NCI-H748 (cell line): ENCODE measurements around the gene CRIP1.

ENCODE experiments used
- DNase-seq: peaks from one replicate; lab custom pipeline; 2025; ENCODE audit not compliant: unreplicated experiment; lab: John Stamatoyannopoulos, UW

Gene CRIP1

GRCh38 chr14:105469456-105470349 is 17.0 kb upstream of the CRIP1 start:
- DNase-seq = no peak

GRCh38 chr14:105470350-105471296 is 16.1 kb upstream of the CRIP1 start:
- DNase-seq = no peak

GRCh38 chr14:105471297-105471821 is 15.3 kb upstream of the CRIP1 start:
- DNase-seq = no peak

DNA sequence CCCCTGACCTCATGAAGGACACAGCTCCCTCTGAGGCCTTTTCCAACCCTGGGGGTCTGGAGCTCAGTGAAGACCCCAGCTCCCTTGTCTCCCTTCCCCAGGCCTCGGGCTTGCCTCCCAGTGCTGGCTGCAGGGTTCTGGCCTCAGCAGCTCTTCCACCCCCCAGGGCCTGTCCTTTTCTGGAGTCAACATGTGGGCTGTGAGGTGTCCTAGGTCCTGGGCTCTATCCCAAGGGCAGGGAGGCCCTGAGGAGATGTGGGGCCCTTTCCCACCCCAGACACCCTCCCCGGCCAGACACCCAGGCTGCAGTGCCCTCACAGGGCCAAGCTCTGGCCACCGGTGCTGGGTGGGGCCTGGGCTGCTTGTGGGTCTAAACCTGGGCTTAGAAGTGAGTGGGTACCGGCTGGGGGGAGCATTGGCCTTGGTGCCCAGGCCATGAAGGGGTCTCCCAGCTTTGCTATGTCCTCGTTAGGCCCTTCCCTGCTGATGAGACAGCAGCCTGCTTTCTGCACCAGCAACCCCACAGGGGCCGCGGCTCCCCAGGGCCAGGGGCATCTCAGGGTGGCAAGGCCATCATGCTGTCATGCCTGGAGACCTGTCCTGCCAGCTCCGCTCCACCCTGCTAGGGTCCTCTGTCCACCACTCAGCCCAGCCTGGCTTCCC is 14.7 kb upstream of the CRIP1 start:
- DNase-seq = no peak

GRCh38 chr14:105472486-105472991 is 14.1 kb upstream of the CRIP1 start:
- no peak for DNase-seq

GRCh38 chr14:105473033-105473676 is 13.5 kb upstream of the CRIP1 start:
- peak; percentile 47 for DNase-seq

GRCh38 chr14:105473677-105474482 is 12.8 kb upstream of the CRIP1 start:
- peak; percentile 97 for DNase-seq

DNA sequence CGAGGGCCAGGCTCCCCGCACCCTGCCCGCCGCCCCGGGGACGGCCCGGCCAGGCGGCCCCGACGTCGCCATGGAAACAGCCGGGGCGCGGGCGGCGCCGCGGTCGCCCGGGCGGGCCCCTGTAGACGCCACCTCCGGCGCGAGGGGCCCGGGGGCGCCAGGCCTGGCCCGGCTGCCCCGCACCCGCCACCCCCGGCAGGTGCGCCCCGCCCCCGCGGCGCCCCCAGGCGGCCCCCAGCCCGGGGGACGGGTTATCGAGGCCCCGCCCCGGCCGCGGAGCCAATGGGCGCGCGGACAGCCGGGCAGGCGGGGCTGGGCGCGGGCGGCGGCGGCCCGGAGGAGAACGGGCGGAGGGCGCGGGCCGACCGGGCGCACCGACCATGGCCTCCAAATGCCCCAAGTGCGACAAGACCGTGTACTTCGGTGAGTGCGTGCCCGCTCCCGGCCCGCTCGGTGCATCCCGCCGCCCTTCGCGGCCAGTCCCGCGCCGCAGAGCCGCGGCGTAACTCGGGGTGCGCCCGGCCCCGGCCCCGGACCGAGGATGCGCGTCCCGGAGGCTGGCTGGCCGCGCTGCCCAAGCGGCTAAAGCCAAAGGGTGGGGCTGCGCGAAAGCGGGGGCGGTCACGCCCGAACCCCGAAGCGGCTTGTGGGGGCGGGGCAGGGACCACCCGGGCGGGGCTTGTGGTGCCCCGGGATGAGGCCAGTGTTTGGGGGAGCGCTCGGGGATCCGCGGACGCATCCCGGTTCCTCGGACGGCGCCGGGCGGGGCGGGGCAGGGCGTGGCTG is 12.0 kb upstream of the CRIP1 start, which contains the start of gene CRIP2:
Gene CRIP2 (plus strand): TSS at position 339 of the 786 bp plus-strand sequence. CDS start 42 bp downstream, at position 381.
- DNase-seq = peak; percentile 87

GRCh38 chr14:105475269-105476096 is 11.2 kb upstream of the CRIP1 start:
- peak; percentile 53 for DNase-seq

DNA sequence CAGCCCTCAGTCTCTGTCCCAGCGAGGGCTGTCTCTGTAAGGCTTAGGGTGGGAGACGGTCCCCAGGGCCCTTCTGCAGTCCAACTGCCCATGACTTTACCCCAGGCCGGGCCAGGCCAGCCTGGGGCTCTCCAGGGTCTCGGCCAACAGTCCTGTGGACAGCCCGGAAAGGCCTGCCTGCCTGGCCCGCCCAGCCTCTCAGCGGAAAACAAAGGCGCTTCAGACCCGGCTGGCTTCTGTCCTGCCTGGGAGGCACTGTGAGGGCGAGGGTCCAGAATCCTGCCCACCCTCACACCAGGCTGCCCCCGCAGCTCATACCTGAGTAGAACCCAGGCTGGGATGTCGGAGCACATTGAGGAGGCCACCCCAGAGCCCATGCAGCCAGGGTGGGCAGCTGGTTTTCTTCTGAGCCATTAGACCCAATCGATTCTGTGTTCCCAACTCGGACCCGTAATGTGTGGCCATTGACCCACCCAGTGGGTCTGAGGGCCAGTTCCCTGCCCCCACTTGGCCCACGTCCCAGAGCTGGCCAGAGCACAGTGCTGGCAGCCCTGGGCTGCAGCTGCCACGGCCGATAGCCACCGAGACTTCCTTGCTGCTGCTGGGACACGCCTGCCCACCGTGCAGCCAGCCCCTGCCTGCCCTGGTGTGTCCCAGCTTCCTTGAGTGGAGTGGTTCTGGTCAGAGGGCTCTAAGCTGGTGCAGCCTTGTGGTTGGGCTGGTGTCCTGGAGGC is 10.4 kb upstream of the CRIP1 start:
- DNase-seq = no peak

GRCh38 chr14:105476831-105477659 is 9.6 kb upstream of the CRIP1 start:
- no peak for DNase-seq

DNA sequence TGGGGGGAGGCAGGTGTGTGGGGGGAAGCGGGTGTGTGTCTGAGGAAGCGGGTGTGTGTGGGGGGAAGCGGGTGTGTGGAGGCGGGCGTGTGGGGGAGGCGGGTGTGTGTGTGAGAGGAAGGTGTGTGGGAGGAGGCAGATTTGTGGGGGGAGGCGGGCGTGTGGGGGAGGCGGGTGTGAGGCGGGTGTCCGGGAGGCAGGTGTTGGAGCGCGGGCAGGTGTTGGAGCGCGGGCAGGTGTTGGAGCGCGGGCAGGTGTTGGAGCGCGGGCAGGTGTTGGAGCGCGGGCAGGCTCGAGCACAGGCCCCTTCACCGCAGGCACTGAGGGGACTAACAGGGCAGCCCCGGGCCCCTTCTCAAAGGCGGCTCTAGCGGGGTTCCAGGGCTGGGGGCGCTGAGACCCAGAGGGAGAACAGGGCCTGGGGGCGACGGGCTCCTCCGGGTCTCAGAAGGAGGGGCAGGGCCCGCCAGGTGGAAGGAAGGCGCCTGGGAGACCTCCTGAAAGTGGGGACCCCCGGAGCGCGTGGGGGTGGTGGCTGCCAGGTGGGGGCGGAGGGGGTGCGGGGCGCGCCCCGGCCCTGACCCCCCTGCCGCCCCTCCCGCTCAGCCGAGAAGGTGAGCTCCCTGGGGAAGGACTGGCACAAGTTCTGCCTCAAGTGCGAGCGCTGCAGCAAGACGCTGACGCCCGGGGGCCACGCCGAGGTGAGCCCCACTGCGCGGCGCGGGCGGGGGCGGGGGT is 8.9 kb upstream of the CRIP1 start:
- DNase-seq = peak; percentile 38

GRCh38 chr14:105478398-105479251 is 8.1 kb upstream of the CRIP1 start:
- DNase-seq = no peak

DNA sequence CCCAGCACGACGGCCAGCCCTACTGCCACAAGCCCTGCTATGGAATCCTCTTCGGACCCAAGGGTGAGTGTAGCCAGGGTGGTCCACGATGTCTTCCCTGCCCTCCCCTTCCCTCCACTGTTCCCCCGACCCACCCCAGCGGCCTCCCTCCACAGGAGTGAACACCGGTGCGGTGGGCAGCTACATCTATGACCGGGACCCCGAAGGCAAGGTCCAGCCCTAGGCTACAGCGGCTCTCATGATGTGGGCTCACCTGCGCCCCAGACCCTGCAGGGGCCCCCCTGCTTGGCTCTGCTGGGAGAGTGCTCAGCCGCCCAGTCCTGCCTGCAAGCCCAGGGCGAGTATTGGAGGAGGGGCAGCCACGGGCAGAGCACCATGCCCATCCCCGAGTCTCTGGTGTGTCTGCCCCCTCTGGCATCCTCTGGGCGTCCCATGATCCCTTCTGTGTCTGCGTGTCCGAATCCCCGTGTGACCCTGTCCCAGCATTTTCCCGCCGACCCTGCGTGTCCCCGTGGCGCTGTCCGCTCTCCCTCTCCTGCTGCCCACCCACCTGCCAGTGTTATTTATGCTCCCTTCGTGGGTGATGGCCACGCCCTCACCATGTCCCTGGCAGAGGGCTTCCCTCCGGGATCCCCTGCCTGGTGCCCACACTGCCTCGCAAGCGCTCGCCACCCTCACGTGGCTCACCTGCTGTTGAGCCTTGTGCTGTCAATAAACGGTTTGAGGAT is 7.1 kb upstream of the CRIP1 start:
- peak; percentile 31 for DNase-seq
